ENCODE measurements around the gene RAMP3. TPM values are rescaled to one million over a fixed set of nuclear protein-coding genes. Genes with fewer than 3 reads are reported as not detected.

Gene RAMP3
- total RNA-seq, 4 donors from 2014 or later, result 9.6 to 39.3 (median 33.2) TPM

DNA sequence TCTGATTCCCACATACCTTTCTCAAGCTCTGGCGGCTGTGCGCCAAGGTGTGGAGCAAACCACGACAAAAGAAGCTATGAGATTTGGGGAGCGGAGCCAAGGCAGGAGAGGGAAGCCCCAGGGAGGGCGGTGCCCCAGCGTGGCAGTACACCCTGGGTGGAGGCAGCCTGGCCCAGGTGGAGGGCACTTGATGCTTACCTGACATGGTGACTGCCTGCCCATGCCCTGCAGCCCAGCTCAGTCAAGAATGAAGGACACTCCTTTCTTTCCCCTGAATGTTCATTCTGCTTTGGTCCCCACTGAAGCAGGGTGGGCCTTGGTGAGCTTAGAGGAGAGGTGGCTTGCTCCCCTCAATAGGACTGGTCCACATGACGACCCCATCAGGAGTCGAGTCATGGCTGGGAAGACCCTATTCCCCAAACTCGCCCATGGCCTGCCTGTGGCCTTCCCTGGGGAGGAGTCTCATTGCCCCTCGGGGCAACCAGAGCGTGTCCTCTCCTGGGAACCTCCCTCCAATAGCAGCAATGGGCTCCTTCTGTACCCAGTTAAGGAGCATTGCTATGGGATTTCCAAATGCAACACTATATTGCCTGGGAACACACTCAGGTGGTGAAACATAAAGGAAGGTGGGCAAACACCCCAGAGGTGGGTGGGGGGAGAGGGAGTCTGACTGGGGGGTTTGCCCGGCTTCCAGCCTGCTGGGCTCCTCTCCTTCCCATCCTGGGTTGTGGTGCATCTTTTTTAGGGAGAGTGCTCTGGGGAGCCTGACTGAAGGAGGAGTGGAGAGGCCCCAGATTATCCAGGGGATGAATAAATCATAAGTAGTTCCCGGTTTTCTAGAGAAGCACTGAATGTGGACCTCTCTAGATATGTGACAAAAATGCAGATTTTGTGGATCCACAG is 22.7 kb downstream of the RAMP3 start:
- Histone ChIP-seq H3K4me1 (no peaks in the 10 kb centered on the region), H3K27ac (no peak overlapping the region), H3K9me3 (no peaks in the 10 kb centered on the region), H3K4me3 (no peak overlapping the region), H3K36me3 (no peaks in the 10 kb centered on the region), H3K27me3 (no peaks in the 10 kb centered on the region)
- in situ Hi-C loops (cut with MboI; ENCODE audit: low sequenced_read_pairs in 4 of 4), result no loop called here
- ATAC-seq (no peak), DNase-seq (no peak)
- TF ChIP-seq POLR2A (IDR thresholded peaks at IDR 0.05), result no peak
- TF ChIP-seq, protein P1, sequence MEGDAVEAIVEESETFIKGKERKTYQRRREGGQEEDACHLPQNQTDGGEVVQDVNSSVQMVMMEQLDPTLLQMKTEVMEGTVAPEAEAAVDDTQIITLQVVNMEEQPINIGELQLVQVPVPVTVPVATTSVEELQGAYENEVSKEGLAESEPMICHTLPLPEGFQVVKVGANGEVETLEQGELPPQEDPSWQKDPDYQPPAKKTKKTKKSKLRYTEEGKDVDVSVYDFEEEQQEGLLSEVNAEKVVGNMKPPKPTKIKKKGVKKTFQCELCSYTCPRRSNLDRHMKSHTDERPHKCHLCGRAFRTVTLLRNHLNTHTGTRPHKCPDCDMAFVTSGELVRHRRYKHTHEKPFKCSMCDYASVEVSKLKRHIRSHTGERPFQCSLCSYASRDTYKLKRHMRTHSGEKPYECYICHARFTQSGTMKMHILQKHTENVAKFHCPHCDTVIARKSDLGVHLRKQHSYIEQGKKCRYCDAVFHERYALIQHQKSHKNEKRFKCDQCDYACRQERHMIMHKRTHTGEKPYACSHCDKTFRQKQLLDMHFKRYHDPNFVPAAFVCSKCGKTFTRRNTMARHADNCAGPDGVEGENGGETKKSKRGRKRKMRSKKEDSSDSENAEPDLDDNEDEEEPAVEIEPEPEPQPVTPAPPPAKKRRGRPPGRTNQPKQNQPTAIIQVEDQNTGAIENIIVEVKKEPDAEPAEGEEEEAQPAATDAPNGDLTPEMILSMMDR (IDR thresholded peaks at IDR 0.05 in 4 of 5, conservative IDR thresholded peaks at IDR 0.05 in 1 of 5), result no peak
- intact Hi-C loops (cut with DNase I; ENCODE audit: low total_unique reads), result no loop called here

DNA sequence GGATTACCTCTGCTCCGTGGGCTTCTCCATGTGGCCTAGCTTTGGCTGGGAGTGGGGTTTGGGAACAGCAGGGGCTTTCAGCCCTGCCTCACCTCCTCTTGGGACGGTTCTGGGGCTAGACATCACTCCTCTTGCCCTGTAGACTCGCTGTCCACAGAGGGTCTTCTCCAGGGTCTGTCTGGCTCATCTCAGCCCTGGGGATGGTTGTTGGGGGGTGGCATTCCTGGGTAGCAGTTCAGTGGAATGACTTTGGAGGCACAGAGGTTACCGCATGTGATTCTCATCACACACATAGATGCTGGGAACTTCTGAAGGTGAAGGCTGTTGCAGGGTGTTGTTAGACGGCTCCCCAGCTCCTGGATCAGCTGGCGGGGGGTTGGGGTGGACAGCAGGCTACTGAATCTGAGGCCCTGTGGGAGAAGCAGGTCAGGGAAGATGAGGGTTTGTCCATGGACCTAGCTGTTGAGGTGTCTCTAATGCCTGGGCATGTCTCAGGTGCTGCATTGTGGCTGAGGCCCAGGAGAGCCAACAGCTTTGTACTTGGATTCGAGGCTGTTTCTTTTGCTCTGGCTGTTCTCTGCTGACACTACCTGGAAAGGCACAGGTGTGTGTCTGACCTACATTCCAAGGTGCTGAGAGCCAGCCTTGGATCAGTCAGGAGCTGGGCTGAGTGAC is 23.8 kb downstream of the RAMP3 start:
- Histone ChIP-seq H3K27me3 (no peaks in the 10 kb centered on the region), H3K27ac (no peak overlapping the region), H3K4me3 (no peak overlapping the region), H3K36me3 (no peaks in the 10 kb centered on the region), H3K9me3 (no peaks in the 10 kb centered on the region), H3K4me1 (no peaks in the 10 kb centered on the region)
- DNase-seq (no peak), ATAC-seq (no peak)
- intact Hi-C loops (cut with DNase I; ENCODE audit: low total_unique reads) (no loop called here), in situ Hi-C loops (cut with MboI; ENCODE audit: low sequenced_read_pairs in 4 of 4) (no loop called here)
- TF ChIP-seq, protein P1 (IDR thresholded peaks at IDR 0.05 in 4 of 5, conservative IDR thresholded peaks at IDR 0.05 in 1 of 5), result no peak
- TF ChIP-seq POLR2A (IDR thresholded peaks at IDR 0.05), result no peak

DNA sequence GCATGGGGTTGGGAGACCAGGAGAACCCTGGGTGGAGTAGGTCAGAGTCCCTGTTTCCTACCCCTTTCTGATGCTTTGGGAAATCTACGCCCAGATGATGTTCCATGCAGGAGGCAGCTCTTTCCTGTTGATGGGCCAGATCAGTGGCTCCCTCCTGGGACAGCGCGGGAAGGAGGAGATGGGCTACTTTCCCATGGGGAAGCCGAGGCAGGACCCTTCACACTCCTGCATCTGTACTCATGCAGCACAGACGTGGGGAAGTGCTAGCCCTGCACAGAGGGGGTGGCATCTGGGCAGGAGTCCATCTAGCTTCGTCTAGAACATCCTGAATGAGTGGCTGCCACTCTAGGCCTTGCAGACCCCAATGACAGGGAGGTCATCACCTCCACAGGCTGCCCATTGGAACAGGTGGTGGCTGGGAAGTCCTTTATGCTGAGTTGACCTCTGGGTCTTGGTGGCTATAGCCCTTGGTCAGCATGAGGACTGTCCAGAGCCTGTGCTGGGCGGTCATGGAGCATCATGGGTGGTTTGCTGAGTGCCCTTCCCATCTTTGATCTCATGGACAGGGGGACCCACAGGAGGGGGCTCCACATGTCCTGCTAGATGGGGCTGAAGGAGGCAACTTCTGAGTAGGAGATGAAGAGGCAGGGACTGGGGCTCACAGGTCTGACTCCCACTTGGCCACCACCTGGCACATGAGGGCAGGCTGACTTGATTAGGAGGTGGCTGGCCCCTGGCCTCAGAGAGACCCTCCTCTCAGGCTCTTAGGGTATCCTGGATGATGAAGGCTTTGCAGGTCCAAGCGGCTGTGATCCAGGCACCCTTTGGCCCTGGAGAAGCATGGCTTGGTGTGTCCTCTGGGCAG is 24.6 kb downstream of the RAMP3 start:
- H3K27ac ChIP-seq, result no peak overlapping the region
- no peaks in the 10 kb centered on the region for H3K4me1 ChIP-seq
- TF ChIP-seq, protein P1 (IDR thresholded peaks at IDR 0.05 in 4 of 5, conservative IDR thresholded peaks at IDR 0.05 in 1 of 5), result no peak
- TF ChIP-seq POLR2A (IDR thresholded peaks at IDR 0.05), result no peak
- DNase-seq, result no peak
- no peaks in the 10 kb centered on the region for H3K9me3 ChIP-seq
- in situ Hi-C loops (cut with MboI; ENCODE audit: low sequenced_read_pairs in 4 of 4), result no loop called here
- H3K27me3 ChIP-seq, result no peaks in the 10 kb centered on the region
- ATAC-seq, result no peak
- intact Hi-C loops (cut with DNase I; ENCODE audit: low total_unique reads), result no loop called here
- H3K4me3 ChIP-seq, result no peak overlapping the region
- H3K36me3 ChIP-seq, result no peaks in the 10 kb centered on the region

DNA sequence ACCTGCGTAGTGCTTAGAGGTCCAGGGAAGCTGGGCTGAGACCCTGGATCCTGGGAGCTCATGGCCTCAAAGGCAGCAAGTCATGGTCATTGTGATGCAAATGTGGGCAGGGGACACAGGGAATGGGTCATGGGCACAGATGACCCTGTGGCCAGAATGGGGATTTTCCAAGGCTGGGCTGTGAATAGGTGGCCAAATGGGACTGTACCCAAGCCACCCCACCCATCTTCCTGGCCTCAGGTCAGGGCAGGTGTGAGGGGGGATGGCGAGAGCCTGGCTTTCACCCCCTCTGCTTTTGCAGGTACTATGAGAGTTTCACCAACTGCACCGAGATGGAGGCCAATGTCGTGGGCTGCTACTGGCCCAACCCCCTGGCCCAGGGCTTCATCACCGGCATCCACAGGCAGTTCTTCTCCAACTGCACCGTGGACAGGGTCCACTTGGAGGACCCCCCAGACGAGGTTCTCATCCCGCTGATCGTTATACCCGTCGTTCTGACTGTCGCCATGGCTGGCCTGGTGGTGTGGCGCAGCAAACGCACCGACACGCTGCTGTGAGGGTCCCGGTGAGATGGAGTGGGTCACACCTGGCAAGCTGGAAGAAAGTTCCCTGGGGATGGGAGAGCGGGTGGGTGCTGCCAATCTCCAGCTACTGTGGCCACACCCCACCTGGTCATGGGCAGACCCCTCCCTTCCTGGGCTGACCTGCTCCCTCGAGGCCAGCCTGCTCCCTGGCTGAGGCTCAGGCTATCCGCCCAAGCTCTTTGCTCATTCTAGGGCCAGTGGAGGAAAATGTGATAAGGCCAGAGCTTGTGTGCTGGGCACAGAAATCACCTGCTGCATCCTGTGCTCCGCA is 25.5 kb downstream of the RAMP3 start:
- in situ Hi-C loops (cut with MboI; ENCODE audit: low sequenced_read_pairs in 4 of 4), result no loop called here
- no peak for DNase-seq
- intact Hi-C loops (cut with DNase I; ENCODE audit: low total_unique reads), result no loop called here
- TF ChIP-seq, protein P1 (IDR thresholded peaks at IDR 0.05 in 4 of 5, conservative IDR thresholded peaks at IDR 0.05 in 1 of 5), result no peak
- no peak for TF ChIP-seq POLR2A (IDR thresholded peaks at IDR 0.05)
- Histone ChIP-seq H3K4me1 (no peaks in the 10 kb centered on the region), H3K4me3 (no peak overlapping the region), H3K27me3 (no peaks in the 10 kb centered on the region), H3K36me3 (no peaks in the 10 kb centered on the region), H3K9me3 (no peaks in the 10 kb centered on the region), H3K27ac (no peak overlapping the region)
- no peak for ATAC-seq
